ENCODE data around the gene PRDM5.
"Not testable (repeated sequence)": the region's sequence is repeated elsewhere in the genome, so short reads cannot be mapped to it uniquely, and the experiment has no call there.

DNA sequence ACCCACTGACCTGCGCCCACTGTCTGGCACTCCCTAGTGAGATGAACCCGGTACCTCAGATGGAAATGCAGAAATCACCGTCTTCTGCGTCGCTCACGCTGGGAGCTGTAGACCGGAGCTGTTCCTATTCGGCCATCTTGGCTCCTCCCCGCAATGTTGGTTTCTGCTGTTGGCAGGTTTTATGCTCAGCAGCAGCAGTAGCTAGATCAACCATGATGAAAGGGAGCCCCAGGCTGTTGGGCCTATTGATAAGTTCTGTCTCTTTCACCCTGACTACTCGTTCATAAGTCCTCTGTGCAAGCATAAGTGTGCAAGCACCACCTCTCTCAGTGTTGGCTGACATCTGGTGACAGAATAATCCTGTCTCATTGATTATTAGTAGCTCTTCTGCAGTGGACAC lies 274.2 kb downstream of the PRDM5 start:
- TF ChIP-seq YY1 (IDR thresholded peaks at IDR 0.05; ENCODE audit: insufficient read depth, insufficient read length); ZNF274 (IDR thresholded peaks at IDR 0.05; ENCODE audit: low read depth, low read length); SUZ12 (IDR thresholded peaks at IDR 0.05; ENCODE audit: extremely low read depth, insufficient read depth, insufficient read length): not testable (repeated sequence)

Measured in NT2/D1 (cell line).